GM18873 (cell line): ENCODE results near the gene LEF1.
A peak's percentile ranks its signal among the peaks of the same experiment; 100 is the strongest.
"Not testable (repeated sequence)": the region's sequence is repeated elsewhere in the genome, so short reads cannot be mapped to it uniquely, and the experiment has no call there.

ENCODE experiments used
- ATAC-seq: cut with Tn5 transposase; IDR thresholded peaks from one replicate; pipeline ENCODE4 v1.9.1; 2021; ENCODE audit warnings: mild to moderate bottlenecking, moderate library complexity, moderate number of reproducible peaks; ENCODE audit not compliant: unreplicated experiment, low FRiP score

Gene LEF1

GRCh38 chr4:108042927-108043326, 125.8 kb downstream of the LEF1 start:
- no peak for ATAC-seq

DNA sequence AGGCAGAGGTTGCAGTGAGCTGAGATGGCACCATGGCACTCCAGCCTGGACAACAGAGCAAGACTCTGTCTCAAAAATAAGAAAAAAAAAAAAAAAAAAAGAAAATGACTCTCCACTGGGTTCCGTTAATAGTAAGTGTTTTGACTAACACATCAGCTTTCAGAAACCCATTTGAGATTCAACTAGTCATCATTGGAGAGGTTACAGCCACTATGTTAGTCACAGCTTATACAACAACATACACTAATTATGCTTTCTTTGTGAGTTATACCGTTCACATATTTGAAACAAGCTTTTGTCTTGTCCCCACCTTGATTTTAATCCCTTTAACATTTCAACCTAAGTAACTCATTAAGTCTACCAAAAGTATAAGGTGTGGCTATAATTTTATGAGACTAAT, 130.8 kb downstream of the LEF1 start:
- ATAC-seq, result no peak

DNA sequence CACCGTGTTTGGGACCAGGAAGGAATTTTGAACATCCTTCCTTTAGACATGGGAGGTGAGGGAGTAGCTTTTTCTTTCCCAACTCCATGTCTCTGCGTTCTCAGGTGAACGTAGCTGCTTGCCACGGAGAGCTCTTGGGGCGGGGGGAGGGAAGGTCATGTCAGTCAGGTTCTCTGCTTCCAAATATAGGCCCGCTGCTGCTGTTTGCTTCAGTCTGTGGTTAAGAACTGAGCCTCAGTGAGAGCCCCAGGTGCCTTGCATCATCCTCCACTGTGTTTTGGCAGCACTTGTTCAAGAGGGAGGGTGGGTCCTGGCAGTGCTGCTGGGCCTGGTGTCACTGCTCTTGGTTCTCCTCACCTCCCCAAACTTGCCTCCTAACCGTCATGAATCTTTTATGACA, 132.5 kb downstream of the LEF1 start:
- ATAC-seq, result peak; percentile 95

DNA sequence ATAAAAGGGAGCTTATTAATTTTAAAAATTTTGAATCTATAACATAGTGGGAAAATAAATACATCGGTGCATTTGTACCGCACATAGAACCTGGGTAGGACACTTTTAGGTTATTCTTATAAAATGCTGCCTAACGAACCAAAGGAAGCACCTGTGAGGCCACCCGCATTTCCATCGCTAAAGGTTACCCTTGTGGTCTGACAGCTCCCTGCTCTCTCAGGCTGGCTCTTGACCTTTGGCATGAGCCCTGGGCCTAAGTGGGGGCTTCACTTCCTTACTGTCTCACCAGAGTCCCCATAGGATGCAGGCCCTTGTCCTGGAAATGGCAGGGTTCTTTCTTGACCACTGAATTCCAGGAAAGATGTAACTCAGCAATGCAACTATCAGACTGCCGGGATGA, 133.0 kb downstream of the LEF1 start:
- ATAC-seq, result peak; percentile 42

DNA sequence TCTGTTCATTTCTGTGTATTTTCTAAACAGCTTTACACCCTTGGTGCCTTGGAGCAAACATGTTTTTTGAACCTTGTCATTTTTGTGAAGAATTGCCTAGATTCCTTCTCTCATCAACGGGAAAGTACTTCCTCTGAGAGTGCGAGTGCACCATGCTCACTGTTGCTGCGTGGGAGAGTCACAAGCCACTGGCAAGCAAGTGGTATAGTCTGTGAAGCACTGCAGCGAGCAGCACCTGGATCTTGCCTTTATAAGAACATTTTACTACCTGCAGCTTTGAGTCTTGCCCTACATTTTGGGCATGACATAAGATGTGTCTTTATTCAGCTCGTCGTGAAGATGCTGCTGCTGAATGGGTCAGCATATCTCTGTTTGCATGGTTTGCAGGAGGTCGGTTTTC, 134.2 kb downstream of the LEF1 start:
- ATAC-seq, result no peak

GRCh38 chr4:108033348-108033747, 135.4 kb downstream of the LEF1 start:
- no peak for ATAC-seq

DNA sequence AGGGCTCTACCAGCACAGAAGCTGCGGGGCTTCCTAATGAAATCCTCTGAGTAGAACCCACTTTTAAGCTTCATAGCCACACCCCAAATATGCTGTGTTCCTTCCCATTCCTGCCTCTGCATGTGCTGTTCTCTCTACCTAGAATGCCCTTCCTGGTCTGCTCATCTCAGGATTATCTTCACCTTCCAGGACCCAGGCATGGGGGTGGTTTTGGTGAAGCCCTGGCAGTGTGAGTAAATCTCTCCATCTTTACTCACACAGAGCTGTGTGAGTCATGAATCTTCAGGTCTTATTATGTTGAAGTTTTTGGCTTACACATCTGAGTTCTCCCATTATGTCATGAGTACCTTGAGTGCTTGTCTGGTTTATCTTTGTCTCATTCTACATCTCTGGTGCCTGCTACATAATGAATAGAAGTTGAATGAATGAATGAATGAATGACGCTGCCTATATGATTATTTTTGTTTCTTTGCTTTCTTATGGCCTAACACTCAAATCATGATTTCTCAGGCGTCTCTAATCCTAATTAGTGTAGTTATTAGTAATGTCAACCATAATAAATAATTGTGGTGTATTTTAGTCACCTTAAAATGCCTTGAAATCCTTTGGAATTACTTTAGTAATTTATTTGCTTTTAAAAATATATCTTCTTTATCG, 137.2 kb downstream of the LEF1 start:
- no peak for ATAC-seq

DNA sequence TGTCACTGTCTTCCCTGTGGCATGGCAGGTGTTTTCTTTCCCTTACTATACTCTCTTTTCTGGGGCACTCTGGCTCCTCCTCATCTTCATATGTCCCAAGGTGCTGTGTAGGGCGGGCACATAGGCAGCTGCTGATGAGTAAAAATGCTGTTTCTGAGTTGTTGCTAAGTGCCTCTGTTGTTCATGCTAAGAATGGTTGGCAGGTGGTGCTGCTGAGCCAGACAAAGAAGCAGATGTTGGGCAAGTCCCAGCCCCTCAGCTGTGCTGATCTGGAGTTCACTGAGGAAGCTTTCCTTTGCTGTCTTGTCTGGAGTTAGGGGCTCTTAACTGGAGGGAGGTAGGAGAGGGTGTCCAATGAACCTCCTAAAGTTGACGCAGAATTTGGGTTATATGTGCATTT, 138.4 kb downstream of the LEF1 start:
- ATAC-seq, result peak; percentile 99

- ATAC-seq, result no peak
Observed at GRCh38 chr4:108029731-108030130, 139.0 kb downstream of the LEF1 start.

DNA sequence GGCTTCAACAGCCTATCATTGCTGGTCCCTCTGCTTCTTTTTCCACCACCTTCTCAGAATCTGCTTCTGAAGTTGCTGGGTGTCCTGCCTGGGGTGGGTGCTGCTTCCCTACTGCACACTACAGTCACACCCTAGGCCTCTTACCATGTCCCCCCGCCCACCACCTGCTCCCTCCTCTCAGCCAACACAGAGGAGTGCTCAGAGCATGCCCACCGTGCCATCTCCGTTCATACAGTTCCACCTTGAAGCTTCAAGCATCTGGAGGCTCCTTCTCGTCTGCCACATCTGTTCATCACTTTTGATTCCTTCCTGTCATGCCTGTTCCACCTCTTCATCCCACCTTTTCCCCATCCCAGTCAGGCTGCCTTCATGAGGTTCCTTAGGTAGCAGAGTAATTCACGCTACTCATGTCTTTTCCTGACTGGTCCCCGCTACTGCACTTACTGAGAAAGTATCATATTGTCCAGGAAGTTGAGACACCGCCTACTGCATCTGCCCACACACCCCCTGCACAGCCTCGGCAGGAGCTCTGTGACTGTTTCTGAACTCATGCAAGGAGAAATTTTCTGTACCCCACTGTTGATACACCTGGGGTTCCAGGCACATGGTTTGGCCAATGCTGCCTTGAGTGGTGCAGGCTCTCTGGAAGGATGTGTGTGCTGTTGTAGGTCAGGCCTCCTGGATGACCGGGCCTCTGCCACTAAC, 139.6 kb downstream of the LEF1 start:
- no peak for ATAC-seq

GRCh38 chr4:108024878-108025165, 143.9 kb downstream of the LEF1 start:
- ATAC-seq, result no peak

DNA sequence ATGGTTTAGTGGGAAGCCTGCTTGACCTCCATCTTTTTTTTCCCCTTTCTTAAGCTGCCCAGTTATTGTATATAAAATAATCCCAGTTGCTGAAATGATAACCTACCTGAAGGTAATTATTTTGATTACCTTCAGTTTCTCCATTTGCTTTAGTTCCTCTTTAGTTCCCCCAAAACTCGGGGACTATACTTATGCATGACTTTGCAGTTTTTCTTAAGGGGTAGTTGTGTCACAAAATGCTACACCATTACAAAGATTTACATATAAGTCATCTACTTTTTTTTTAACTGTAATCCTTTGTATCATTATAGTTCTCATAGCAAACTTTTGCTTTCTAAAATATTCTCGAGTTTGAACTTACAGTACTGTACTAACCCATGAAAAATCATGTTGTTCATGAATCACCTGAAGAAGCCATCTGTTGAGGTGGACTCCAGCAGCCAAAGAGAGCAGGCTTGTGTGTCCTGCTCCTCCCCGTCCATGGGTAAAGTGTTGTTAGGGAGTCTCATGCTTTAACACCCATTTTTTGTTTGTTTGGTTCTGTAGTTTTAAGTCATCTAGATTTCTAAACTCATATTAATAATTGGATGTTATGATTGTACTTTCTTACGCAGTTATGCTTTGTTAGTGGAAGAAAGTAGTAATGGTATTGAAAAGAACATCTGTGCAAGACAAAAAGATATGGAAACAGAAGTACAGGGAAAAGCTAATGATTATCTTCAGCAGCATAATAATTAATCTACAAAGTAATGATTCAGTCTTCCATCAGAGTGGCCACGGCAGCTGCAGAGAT, 144.5 kb downstream of the LEF1 start:
- ATAC-seq, result no peak

- ATAC-seq, result no peak
Observed at GRCh38 chr4:108018884-108019187, 149.9 kb downstream of the LEF1 start.

DNA sequence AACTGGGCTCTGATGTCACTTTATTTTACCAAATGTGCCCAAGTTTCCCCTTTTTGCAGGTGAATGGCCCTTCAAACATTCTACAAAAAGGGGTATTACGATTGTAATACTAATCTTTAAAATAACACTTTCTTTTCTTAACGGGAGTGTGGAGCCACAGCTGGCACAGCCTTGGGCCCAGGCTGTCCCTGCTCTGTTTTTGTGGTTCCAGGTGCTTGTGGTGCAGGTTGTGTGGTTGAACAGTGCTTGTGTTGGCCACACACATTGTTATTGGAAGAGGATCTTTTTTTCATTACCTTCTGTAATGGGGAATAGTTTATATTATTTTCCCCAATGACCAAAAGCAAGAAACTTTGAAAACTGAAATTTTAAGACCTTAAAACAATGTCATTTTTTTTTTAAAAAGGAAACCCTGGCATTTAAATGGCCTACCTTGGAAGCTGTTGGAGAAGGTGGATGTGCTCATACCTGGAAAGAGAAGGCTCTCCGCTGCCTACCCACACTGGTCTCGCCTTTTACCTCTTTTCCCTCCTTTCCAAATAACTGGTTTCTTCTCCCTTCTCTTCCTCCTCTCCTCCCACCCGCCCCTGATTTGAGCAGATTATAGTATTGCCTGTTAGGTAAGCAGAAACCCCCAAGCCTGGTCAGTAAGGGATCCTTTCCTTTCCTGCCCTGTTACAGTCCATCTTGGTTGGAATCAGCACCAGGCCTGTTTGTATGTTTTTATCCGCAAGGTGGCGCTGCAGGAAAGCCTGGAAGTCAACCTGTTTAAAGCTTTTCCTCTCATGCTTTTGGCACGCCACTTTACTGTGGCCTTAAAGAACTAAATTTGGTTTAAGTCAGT, 150.5 kb downstream of the LEF1 start:
- ATAC-seq, result peak; percentile 61

GRCh38 chr4:108013955-108014354, 154.8 kb downstream of the LEF1 start:
- no peak for ATAC-seq

DNA sequence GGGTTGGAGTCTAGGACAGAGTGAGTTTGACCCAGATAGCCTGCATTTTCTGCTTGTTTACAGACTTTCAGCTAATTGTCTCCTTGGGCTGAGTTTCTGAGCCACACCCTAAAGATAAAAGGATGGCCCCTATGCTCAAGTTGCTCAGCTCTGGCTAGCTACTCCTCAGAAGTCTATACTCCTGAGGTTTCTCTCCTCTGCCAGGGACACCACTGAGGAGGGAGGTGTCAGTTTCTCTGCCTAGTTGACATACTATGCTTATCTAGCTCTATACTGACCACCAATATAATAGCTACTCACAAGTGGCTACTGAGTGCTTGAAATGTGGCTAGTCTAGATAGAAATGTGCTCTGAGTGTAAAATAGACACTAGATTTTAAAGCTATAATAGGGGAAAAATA, 155.4 kb downstream of the LEF1 start:
- no peak for ATAC-seq

GRCh38 chr4:108012382-108012781, 156.3 kb downstream of the LEF1 start:
- ATAC-seq, result not testable (repeated sequence)

- ATAC-seq, result no peak
Observed at GRCh38 chr4:108010167-108010566, 158.6 kb downstream of the LEF1 start.

- ATAC-seq, result no peak
Observed at GRCh38 chr4:108008721-108009120, 160.0 kb downstream of the LEF1 start.

- no peak for ATAC-seq
Observed at GRCh38 chr4:108007984-108008383, 160.7 kb downstream of the LEF1 start.

DNA sequence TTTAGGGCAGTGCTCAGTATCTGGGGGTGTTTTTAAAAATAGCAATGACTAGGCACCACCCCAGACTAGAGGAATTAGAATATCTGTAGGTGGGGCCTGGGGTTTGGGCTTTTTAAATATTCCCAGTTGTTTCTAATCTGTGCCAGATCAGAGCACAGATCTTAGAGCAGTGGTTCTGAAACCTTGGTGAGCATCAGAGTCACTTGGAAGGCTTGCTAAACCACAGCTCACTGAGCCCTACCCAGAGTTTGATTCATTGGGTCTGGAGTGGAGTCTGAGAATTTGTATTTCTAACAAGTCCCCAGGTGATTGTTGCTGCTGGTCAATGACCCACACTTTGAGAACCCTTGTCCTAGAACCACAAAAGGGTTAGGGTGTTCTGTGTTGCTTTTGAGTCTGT, 162.4 kb downstream of the LEF1 start:
- no peak for ATAC-seq
